Activated T-helper 2 cell treated with anti-CD3 and anti-CD28 coated beads, Interferon-gamma antibody, Interleukin-2, Interleukin-4, amounts not matched to agents 10 μg/mL and 5 μg/mL and 100 μg/mL, durations not matched to agents 14 hours and 24 hours and 36 hours (primary cell): ENCODE measurements around the gene OVOL2. TPM values are rescaled to one million over a fixed set of nuclear protein-coding genes. Genes with fewer than 3 reads are reported as not detected.

Source experiments
- DNase-seq: peaks from one replicate; pipeline ENCODE4 v3.0.0; 2021; ENCODE audit warnings: low spot score
- H3K27ac Mint-ChIP-seq: one replicate; pipeline ENCODE4 v1.8.0; 2021; ENCODE audit warnings: mixed read lengths
- H3K27me3 Mint-ChIP-seq: one replicate; pipeline ENCODE4 v1.8.0; 2021; ENCODE audit warnings: low read depth, mixed read lengths
- H3K36me3 Mint-ChIP-seq: one replicate; pipeline ENCODE4 v1.8.0; 2021; ENCODE audit warnings: low read depth, mixed read lengths
- H3K4me1 Mint-ChIP-seq: one replicate; pipeline ENCODE4 v1.8.0; 2021; ENCODE audit warnings: low read depth, mixed read lengths
- H3K4me3 Mint-ChIP-seq: one replicate; pipeline ENCODE4 v1.8.0; 2021; ENCODE audit warnings: low read depth, mild to moderate bottlenecking, moderate library complexity, mixed read lengths
- H3K9me3 Mint-ChIP-seq: one replicate; pipeline ENCODE4 v1.8.0; 2021; ENCODE audit warnings: mixed read lengths
- intact Hi-C: fragments of 100-400 bp; cut with micrococcal nuclease; formaldehyde crosslinking; loops from one replicate; pipeline ENCODE4 v1.15.1; 2023
- total RNA-seq: library from RNA; stranded (reverse); gene quantifications from 2 replicates; pipeline ENCODE4 v1.2.3, GENCODE V29; 2022

The OVOL2 gene
- total RNA-seq, 1 donor from 2014 or later = not detected

GRCh38 chr20:17985388-17986018 lies 72.2 kb downstream of the OVOL2 start:
- intact Hi-C loops = no loop called here
- H3K36me3 Mint-ChIP-seq = peaks cover 57% of the 10 kb centered on the region
- no peak for DNase-seq

GRCh38 chr20:17976305-17976704 lies 81.4 kb downstream of the OVOL2 start:
- intact Hi-C loops = no loop called here
- no peak for DNase-seq
- no peaks in the 10 kb centered on the region for H3K27me3 Mint-ChIP-seq

More at GRCh38 chr20:17985388-17986018, 72.2 kb downstream of the OVOL2 start:
- H3K27ac Mint-ChIP-seq = no peak overlapping the region
- peaks cover 32% of the 10 kb centered on the region for H3K4me1 Mint-ChIP-seq
- H3K27me3 Mint-ChIP-seq = no peaks in the 10 kb centered on the region
- H3K9me3 Mint-ChIP-seq = no peaks in the 10 kb centered on the region
- H3K4me3 Mint-ChIP-seq = no peak overlapping the region

More at GRCh38 chr20:17976305-17976704, 81.4 kb downstream of the OVOL2 start:
- Mint-ChIP-seq H3K27ac (no peak overlapping the region), H3K9me3 (no peaks in the 10 kb centered on the region), H3K36me3 (peaks cover 64% of the 10 kb centered on the region), H3K4me3 (no peak overlapping the region), H3K4me1 (peaks cover 31% of the 10 kb centered on the region)

Other genes starting within 250 kb of the OVOL2 start
- 225 and 231 TPM in 2 replicates for gene SNX5, start 89.1 kb downstream of the OVOL2 start, total RNA-seq
- 30.0 and 33.0 TPM in 2 replicates for gene MGME1, start 88.9 kb downstream of the OVOL2 start, total RNA-seq
- gene KAT14, start 79.9 kb upstream of the OVOL2 start, total RNA-seq = 15.3 and 16.5 TPM in 2 replicates
- gene PET117, start 79.9 kb upstream of the OVOL2 start, total RNA-seq = 15.7 and 17.0 TPM in 2 replicates
- gene ZNF133, start 230.6 kb upstream of the OVOL2 start, total RNA-seq = 8.7 and 10.0 TPM in 2 replicates